Left lobe of liver (tissue), 2 donors: Measurements from ENCODE around the gene PLCB3. TPM values are rescaled to one million over a fixed set of nuclear protein-coding genes. Genes with fewer than 3 reads are reported as not detected.

Source experiments
- ATAC-seq: fragments of 200-7000 bp; cut with Tn5 transposase; one replicate; pipeline ENCODE4 v1.9.1; 2020; ENCODE audit warnings: mild to moderate bottlenecking, moderate library complexity
- DNase-seq: peaks from one replicate; pipeline ENCODE4 v3.0.0-alpha.2; 2020; ENCODE audit warnings: low spot score
- total RNA-seq: library from RNA; stranded (reverse); gene quantifications from one replicate; pipeline ENCODE4 v1.2.1, GENCODE V29; 2021
- donor health status: DM: no; HTN: no; CAD: no; lungs with moderate emphysema.
- donor health status: DM: no; HTN: yes; CAD: no.

PLCB3 gene
- total RNA-seq, result 6.8 TPM

- peak; percentile 70 for ATAC-seq
Measured at GRCh38 chr11:64251016-64251752, at the start of gene PLCB3. Gene PLCB3 (plus strand): TSS chr11:64251530. CDS start chr11:64251650, 120 bp downstream.

GRCh38 chr11:64201543-64201942 is 49.8 kb upstream of the PLCB3 start:
- peak; percentile 44 for ATAC-seq

More at GRCh38 chr11:64251016-64251752, at the start of gene PLCB3:
- peak; percentile 74 for DNase-seq

GRCh38 chr11:64202992-64203391 is 48.3 kb upstream of the PLCB3 start:
- ATAC-seq (no peak), DNase-seq (no peak)

More at GRCh38 chr11:64201543-64201942, 49.8 kb upstream of the PLCB3 start:
- DNase-seq, result no peak

- DNase-seq (no peak), ATAC-seq (no peak)
Measured at GRCh38 chr11:64203421-64204079, 47.8 kb upstream of the PLCB3 start.

GRCh38 chr11:64204080-64204440 is 47.3 kb upstream of the PLCB3 start:
- DNase-seq, result no peak
- no peak for ATAC-seq

GRCh38 chr11:64204464-64204989 is 46.8 kb upstream of the PLCB3 start:
- ATAC-seq (peak; percentile 74), DNase-seq (peak; percentile 80)

- DNase-seq (peak; percentile 57), ATAC-seq (peak; percentile 42)
Measured at GRCh38 chr11:64206457-64207255, 44.7 kb upstream of the PLCB3 start, which contains the start of gene FERMT3. Gene FERMT3 (plus strand): TSS chr11:64206721. CDS start chr11:64207365, 644 bp downstream.

- peak; percentile 61 for DNase-seq
- ATAC-seq, result peak; percentile 35
Measured at GRCh38 chr11:64207256-64208085, 43.9 kb upstream of the PLCB3 start.

GRCh38 chr11:64208086-64208795 is 43.1 kb upstream of the PLCB3 start:
- DNase-seq (no peak), ATAC-seq (no peak)

- ATAC-seq (no peak), DNase-seq (no peak)
Measured at GRCh38 chr11:64208796-64209562, 42.4 kb upstream of the PLCB3 start.

- DNase-seq (no peak), ATAC-seq (no peak)
Measured at GRCh38 chr11:64209563-64209843, 41.8 kb upstream of the PLCB3 start.

GRCh38 chr11:64210301-64211020 is 40.9 kb upstream of the PLCB3 start:
- DNase-seq, result no peak
- no peak for ATAC-seq

GRCh38 chr11:64211181-64211872 is 40.0 kb upstream of the PLCB3 start:
- no peak for DNase-seq
- no peak for ATAC-seq

- ATAC-seq, result no peak
- no peak for DNase-seq
Measured at GRCh38 chr11:64216879-64217278, 34.5 kb upstream of the PLCB3 start.

GRCh38 chr11:64218628-64219353 is 32.5 kb upstream of the PLCB3 start:
- ATAC-seq, result peak; percentile 81
- DNase-seq, result peak; percentile 81

- ATAC-seq (peak; percentile 4), DNase-seq (peak; percentile 52)
Measured at GRCh38 chr11:64219354-64219684, 32.0 kb upstream of the PLCB3 start.

- DNase-seq (no peak), ATAC-seq (no peak)
Measured at GRCh38 chr11:64219755-64220154, 31.6 kb upstream of the PLCB3 start.
